ENCODE results near the gene AREG. TPM values are rescaled to one million over a fixed set of nuclear protein-coding genes. Genes with fewer than 3 reads are reported as not detected.

The AREG gene
- total and polyA plus RNA-seq, 2 of the 4 experiments (the other 2 are of a cell fraction): 0.17 to 0.18 TPM

DNA sequence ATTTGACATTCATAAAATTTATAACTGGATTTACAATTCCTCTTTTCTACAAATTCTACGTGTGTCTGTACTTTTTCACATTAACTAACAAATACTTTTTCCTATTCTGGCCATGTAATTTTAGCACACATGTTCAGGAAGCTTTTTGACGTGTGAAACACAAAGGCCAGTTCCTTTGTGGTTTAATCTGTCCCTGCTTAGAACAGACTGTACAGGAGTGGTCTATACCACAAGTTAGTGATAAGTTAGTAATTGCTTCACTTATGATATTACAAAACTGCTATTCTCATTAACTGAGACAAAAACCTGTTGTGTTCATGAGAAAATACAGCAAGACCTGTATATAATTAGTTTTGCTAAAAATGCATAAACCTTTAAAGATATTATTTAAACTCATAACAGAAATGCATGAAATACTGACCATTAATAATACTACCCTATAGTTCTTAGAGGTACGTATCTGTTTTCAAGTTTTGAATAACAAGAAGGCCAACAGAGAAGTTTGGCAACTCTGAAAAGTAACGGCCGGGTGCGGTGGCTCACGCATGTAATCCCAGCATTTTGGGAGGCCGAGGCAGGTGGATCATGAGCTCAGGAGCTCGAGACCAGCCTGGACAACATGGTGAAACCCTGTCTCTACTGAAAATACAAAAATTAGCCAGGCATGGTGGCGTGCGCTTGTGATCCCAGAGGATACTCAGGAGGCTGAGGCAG lies 13.7 kb upstream of the AREG start:
- Histone ChIP-seq H2AFZ (replicated peaks; ENCODE audit: low read length, poor library complexity) (no peak overlapping the region), H3K23ac (ENCODE audit: low read depth, low read length) (no peak overlapping the region), H3K4me1 (ENCODE audit: control insufficient read depth, insufficient read depth, low read length) (no peaks in the 10 kb centered on the region), H4K20me1 (ENCODE audit: insufficient read depth, low read length) (no peaks in the 10 kb centered on the region), H4K91ac (ENCODE audit: insufficient read depth, low read depth, low read length) (no peak overlapping the region), H3K56ac (ENCODE audit: extremely low read depth, insufficient read depth, low read length) (no peak overlapping the region), H3K9me1 (ENCODE audit: insufficient read depth, low read length) (no peaks in the 10 kb centered on the region), H2BK15ac (ENCODE audit: low read depth, low read length) (no peak overlapping the region), H2BK5ac (ENCODE audit: low read depth, low read length, poor library complexity, severe bottlenecking) (no peak overlapping the region), H3K4ac (ENCODE audit: low read depth, low read length) (no peak overlapping the region), H3K36me3 (ENCODE audit: control insufficient read depth, insufficient read depth, low read length) (no peaks in the 10 kb centered on the region), H2AK5ac (ENCODE audit: low read depth, low read length) (no peak overlapping the region), H2BK120ac (ENCODE audit: low read depth, low read length) (no peak overlapping the region), H3K4me2 (ENCODE audit: low read depth, low read length) (no peak overlapping the region), H3K14ac (replicated peaks; ENCODE audit: low read depth, low read length) (no peak overlapping the region), H3K79me1 (ENCODE audit: low read depth in 1 of 2, low read length in 2 of 2) (no peaks in the 10 kb centered on the region), H3K27ac (ENCODE audit: insufficient read depth, low read length) (no peak overlapping the region), H2BK20ac (ENCODE audit: low read depth, low read length) (no peak overlapping the region), H4K5ac (ENCODE audit: low read depth, low read length) (no peak overlapping the region), H2AK9ac (replicated peaks; ENCODE audit: low read depth, low read length, poor library complexity) (no peak overlapping the region), H3K9ac (ENCODE audit: low read depth, low read length) (no peak overlapping the region), H3K9me3 (ENCODE audit: control insufficient read depth, insufficient read depth, low read length) (no peaks in the 10 kb centered on the region), H4K8ac (ENCODE audit: low read depth in 2 of 2, low read length in 2 of 2) (no peak overlapping the region), H3K4me3 (ENCODE audit: insufficient read depth, low read depth, low read length) (no peak overlapping the region), H3K18ac (ENCODE audit: low read depth, low read length) (no peak overlapping the region), H3K27me3 (ENCODE audit: control insufficient read depth, insufficient read depth, low read length) (no peaks in the 10 kb centered on the region)
- POLR2A ChIA-PET (ENCODE audit: unreplicated experiment): no interaction called here
- no TSS peak for BruUV-seq (replicated peaks)
- intact Hi-C loops (cut with micrococcal nuclease) (no loop called here), in situ Hi-C loops (cut with MboI; ENCODE audit: low sequenced_read_pairs) (no loop called here), dilution Hi-C loops (cut with HindIII; ENCODE audit: low sequenced_read_pairs, unreplicated experiment) (no loop called here)
- WGBS, 2 experiments (ENCODE audit: extremely low coverage in 2 of 2, insufficient read length in 1 of 2): 92% methylated on average over 6 of the region's 11 CpGs; no CpG with 5 or more reads in 1 of the 2 experiments
- TF ChIP-seq, protein P1, sequence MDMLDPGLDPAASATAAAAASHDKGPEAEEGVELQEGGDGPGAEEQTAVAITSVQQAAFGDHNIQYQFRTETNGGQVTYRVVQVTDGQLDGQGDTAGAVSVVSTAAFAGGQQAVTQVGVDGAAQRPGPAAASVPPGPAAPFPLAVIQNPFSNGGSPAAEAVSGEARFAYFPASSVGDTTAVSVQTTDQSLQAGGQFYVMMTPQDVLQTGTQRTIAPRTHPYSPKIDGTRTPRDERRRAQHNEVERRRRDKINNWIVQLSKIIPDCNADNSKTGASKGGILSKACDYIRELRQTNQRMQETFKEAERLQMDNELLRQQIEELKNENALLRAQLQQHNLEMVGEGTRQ (IDR thresholded peaks at IDR 0.05; ENCODE audit: low read depth, low read length): no peak
- TF ChIP-seq MAFK (IDR thresholded peaks at IDR 0.05; ENCODE audit: low read depth, low read length) (no peak), RCOR1 (IDR thresholded peaks at IDR 0.05; ENCODE audit: insufficient replicate concordance, low read length) (no peak), CEBPB (IDR thresholded peaks at IDR 0.05; ENCODE audit: low read depth, low read length) (no peak), RFX5 (IDR thresholded peaks at IDR 0.05; ENCODE audit: low read depth, low read length) (no peak), MXI1 (IDR thresholded peaks at IDR 0.05; ENCODE audit: borderline replicate concordance, low read depth, low read length) (no peak), BHLHE40 (IDR thresholded peaks at IDR 0.05; ENCODE audit: low read depth, low read length) (no peak), CTCF (conservative IDR thresholded peaks at IDR 0.05; ENCODE audit: low read depth, low read length) (no peak), FOS (IDR thresholded peaks at IDR 0.05; ENCODE audit: low read depth, low read length) (no peak), CHD1 (IDR thresholded peaks at IDR 0.05; ENCODE audit: low read depth, low read length) (no peak), RAD21 (IDR thresholded peaks at IDR 0.05; ENCODE audit: low read length) (no peak), NFE2L2 (IDR thresholded peaks at IDR 0.05; ENCODE audit: low read depth, low read length) (no peak), MAZ (IDR thresholded peaks at IDR 0.05; ENCODE audit: borderline replicate concordance, low read depth, low read length) (no peak)
- TF ChIP-seq, protein P2, sequence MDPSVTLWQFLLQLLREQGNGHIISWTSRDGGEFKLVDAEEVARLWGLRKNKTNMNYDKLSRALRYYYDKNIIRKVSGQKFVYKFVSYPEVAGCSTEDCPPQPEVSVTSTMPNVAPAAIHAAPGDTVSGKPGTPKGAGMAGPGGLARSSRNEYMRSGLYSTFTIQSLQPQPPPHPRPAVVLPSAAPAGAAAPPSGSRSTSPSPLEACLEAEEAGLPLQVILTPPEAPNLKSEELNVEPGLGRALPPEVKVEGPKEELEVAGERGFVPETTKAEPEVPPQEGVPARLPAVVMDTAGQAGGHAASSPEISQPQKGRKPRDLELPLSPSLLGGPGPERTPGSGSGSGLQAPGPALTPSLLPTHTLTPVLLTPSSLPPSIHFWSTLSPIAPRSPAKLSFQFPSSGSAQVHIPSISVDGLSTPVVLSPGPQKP (IDR thresholded peaks at IDR 0.05; ENCODE audit: borderline replicate concordance, low read depth, low read length): no peak
- CTCF ChIA-PET: no interaction called here
- DNase-seq (no peak), ATAC-seq (ENCODE audit: low read depth) (no peak)

Data from IMR-90 (cell line).